Ramos (cell line): ENCODE measurements around the gene RCAN2.
"Not testable (repeated sequence)": the region's sequence is repeated elsewhere in the genome, so short reads cannot be mapped to it uniquely, and the experiment has no call there.

Experiments
- in situ Hi-C: fragments of 300-500 bp; cut with MboI; formaldehyde crosslinking; loops from one replicate; pipeline ENCODE4 v1.14.3; 2022; ENCODE audit warnings: low sequenced_read_pairs; ENCODE audit not compliant: unreplicated experiment

RCAN2 gene

GRCh38 chr6:46393940-46394337, 97.3 kb downstream of the RCAN2 start:
- in situ Hi-C loops, result no loop called here

- in situ Hi-C loops, result no loop called here
These were observed 97.9 kb downstream of the RCAN2 start for GRCh38 chr6:46393161-46393939.

GRCh38 chr6:46392294-46392693, 99.0 kb downstream of the RCAN2 start:
- in situ Hi-C loops, result no loop called here

- in situ Hi-C loops, result no loop called here
These were observed 100.9 kb downstream of the RCAN2 start for GRCh38 chr6:46390153-46390876.

- in situ Hi-C loops, result not testable (repeated sequence)
These were observed 103.5 kb downstream of the RCAN2 start for GRCh38 chr6:46387728-46388127.

GRCh38 chr6:46381579-46381978, 109.7 kb downstream of the RCAN2 start:
- in situ Hi-C loops, result no loop called here

GRCh38 chr6:46381057-46381456, 110.2 kb downstream of the RCAN2 start:
- in situ Hi-C loops, result no loop called here

GRCh38 chr6:46380152-46380807, 111.0 kb downstream of the RCAN2 start:
- in situ Hi-C loops, result no loop called here

GRCh38 chr6:46378882-46379416, 112.3 kb downstream of the RCAN2 start:
- in situ Hi-C loops, result no loop called here

GRCh38 chr6:46378161-46378881, 112.9 kb downstream of the RCAN2 start:
- in situ Hi-C loops, result no loop called here

GRCh38 chr6:46377209-46377608, 114.0 kb downstream of the RCAN2 start:
- in situ Hi-C loops, result no loop called here

- in situ Hi-C loops, result no loop called here
These were observed 114.6 kb downstream of the RCAN2 start for GRCh38 chr6:46376562-46377061.

- in situ Hi-C loops, result no loop called here
These were observed 120.6 kb downstream of the RCAN2 start for GRCh38 chr6:46370622-46371021.

GRCh38 chr6:46368169-46368536, 123.1 kb downstream of the RCAN2 start:
- in situ Hi-C loops, result no loop called here

GRCh38 chr6:46367354-46368168, 123.7 kb downstream of the RCAN2 start:
- in situ Hi-C loops, result no loop called here

- in situ Hi-C loops, result no loop called here
These were observed 124.9 kb downstream of the RCAN2 start for GRCh38 chr6:46366190-46366900.

GRCh38 chr6:46357591-46357990, 133.7 kb downstream of the RCAN2 start:
- in situ Hi-C loops, result no loop called here

GRCh38 chr6:46356543-46356942, 134.7 kb downstream of the RCAN2 start:
- in situ Hi-C loops, result no loop called here

- in situ Hi-C loops, result no loop called here
These were observed 137.7 kb downstream of the RCAN2 start for GRCh38 chr6:46353528-46353927.
